8988T (cell line): ENCODE results near the gene ADD1.

Source experiments
- DNase-seq: peaks from one replicate; pipeline ENCODE4 v3.0.0; 2011

The ADD1 gene

DNA sequence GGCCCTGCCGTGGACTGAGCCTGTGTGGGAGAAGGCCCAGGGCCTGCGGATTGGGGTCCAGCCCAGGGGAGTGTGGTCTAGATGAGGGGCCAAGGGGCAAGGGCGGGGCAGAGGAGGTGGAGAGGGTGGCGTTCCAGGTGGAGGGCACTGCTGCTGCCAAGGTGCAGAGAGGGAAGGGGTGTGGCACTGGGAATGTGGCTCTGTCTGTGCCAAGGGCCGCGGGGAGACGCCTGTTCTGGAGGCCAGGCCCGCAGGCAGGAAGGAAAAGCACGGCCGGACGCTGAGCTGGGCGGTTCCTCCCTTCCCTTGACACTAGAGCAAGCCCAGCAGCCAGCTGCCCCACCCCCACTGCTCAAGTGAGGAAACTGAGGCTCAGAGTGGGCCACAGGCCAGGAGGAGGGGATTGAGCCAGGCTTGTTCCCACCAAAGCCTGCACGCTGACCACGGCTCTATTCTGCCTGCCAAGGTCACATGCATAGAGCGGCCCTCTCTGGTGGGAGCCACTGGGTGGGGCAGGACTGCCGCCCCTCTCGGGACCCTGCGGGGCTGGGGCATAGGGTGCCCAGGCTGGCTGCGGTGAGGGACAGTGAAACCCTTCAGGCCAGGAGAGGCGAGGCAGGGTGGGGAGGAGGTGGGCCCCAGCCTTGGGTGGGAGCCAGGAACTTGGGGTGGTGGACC lies 37.8 kb upstream of the ADD1 start:
- DNase-seq = no peak

DNA sequence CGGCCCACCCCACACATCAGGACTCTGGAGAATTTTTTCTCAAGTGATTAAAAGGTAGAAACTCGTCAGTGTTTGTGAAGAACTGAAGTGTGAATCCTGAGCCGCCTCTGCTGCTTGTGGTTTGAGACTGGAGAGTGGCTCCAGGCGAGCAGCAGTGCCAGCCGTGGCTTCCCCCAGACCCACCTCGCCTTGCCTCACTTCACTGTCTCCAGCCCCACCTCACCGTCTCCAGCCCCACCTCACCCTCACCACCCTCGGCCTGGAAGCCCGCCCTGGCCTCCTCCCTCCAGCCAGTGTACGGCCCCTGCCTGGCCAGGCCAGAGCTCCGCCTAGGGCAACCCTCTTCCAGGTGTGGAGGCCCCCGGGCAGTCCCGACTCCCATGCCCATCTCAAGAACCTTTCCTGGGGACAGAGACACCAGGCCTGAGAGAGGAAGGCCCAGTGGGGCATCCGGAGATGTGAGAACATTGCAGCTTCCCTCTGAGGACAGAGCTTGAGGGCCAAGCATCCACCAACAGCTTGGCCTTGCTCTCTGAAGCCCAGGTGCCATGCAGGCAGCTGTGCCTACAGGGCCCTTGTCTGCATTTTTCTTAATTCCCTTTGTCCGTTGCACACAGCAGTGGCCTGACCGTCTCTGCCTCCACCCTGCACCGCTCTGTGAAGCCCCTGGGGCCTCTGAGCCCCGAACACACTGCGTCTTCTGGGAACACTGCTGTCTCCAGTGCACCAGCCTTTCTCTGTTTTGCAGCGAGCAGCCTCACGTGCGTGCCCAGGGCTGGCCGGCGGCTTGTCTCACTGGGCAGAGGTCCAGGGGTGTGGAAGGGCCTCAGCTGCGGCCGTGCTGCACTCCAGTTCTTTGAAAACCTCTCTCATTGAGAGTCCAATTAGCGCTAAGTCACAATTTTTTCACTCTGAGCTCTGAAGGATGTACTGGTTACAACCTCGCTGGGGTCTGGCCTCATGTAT lies 37.0 kb upstream of the ADD1 start:
- no peak for DNase-seq

DNA sequence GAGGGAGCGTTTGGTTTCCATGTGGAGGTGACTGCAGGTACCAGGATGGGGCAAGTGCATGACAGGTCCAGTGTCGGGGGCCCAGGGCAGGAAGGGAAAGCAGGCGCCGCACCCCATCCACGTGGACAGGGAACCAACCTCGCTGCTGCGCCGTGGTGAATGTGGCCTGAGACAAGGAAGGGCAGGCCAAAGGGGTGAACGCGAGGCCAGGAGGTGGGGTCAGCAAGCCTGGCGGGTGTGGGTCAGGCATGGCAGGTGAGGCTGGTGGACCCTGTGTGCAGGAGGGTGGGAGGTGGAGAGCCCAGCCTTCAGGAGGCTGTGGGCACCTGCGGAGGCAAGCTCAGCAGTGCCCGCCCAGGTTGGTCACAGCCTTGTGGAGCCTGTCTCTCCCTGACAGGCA lies 36.1 kb upstream of the ADD1 start:
- no peak for DNase-seq

DNA sequence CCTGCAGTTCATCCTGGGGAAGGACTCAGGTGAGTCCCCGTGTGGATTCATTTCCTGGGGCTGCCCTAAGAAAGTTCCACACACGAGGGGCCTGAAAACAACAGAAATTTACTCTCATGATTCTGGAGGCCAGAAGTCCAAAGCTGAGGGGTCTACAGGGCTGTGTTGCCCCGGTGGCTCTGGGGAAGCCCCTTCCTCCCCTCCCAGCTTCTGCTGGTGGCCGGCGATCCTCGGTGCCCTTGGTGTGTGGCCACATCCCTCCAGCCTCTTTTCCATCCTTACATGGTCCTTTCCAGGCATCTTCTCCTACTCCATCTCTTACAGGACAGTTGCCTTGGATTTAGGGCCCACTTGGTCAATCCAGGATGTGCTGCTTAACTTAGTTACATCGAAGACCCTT lies 35.6 kb upstream of the ADD1 start:
- DNase-seq = no peak

DNA sequence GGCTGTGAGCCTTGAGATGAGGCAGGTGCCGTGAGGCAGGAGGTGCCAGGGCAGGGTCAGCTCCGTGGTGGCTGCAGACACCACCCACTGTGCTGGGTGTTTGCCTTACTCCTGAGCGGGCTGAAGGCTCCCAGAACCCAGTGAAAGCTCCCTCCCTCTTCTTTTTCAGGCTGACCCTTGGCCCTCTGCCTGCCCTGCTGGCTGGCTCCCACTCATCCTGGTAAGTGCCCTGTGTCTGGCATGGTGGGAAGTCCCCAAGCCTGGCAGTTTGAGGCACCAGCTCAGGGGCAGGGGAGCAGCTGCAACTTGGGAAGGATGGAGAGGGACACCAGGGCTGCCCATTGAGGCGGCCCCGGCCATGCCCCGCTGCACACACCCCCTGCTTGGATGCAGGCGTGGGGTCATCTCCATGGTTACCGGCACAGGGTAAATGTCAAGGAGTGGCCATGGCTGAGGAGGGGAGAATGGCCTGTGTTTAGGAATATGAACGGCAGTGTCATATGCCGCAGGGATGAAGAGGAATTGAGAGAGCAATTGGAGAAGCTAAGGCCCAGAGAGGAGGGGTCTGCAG lies 33.9 kb upstream of the ADD1 start:
- no peak for DNase-seq

DNA sequence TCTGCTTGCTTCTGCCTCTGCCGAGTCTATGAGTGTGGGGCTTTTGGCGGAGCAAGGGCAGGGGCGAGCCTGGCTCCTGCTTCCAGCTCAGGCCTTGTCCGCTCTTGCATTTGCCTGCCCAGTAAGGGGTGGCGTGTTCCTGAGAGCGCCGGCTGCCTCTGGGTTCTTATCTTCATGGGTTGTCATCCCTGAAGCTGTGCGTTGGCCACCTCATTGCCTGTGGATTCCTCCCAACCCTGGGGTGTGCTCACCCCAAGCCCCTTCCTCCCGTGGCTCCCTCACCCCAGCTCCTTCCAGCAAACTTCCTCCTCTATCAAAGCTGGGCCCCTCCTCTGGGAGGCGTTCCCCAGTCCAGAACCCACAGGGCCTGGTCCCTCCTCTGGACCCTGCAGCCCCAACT lies 33.3 kb upstream of the ADD1 start:
- no peak for DNase-seq

DNA sequence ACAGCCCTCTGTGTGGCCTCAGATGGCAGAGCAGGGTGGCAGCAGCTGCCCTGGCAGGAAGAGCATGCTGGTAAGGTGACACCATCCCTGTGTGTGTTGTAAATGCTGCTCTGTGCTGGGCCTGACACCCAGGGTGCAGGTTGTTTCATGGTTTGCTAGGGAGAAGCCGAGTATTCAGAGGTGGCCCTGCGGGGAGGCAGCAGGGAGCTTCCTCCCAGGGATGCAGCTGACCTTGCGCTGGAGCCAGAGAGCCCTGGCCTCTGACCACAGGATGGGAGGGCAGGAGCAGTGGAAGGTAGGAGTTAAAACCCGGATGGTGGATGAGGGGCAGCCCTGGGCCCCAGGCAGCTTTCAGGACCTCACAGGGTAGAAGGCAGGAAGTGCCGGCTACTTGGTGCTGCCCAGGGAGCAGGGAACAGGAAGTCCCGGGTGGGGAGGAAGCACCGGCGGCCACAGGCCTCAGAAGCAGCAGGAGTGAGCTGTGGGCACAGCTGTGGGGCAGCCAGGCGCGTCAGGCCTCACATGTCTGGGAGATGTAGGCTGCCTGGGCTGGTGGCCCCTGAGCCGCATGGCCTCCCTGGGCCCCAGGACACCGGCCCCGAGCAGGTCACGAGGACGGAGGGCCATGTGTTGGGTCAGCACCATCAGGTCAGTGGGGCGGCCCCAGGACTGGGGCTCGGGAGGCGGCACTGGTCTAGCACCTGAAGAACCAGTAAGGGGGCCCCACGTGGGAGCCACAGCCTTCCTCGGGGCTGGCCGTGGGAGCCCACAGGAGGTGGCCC lies 31.6 kb upstream of the ADD1 start:
- peak; percentile 72 for DNase-seq

DNA sequence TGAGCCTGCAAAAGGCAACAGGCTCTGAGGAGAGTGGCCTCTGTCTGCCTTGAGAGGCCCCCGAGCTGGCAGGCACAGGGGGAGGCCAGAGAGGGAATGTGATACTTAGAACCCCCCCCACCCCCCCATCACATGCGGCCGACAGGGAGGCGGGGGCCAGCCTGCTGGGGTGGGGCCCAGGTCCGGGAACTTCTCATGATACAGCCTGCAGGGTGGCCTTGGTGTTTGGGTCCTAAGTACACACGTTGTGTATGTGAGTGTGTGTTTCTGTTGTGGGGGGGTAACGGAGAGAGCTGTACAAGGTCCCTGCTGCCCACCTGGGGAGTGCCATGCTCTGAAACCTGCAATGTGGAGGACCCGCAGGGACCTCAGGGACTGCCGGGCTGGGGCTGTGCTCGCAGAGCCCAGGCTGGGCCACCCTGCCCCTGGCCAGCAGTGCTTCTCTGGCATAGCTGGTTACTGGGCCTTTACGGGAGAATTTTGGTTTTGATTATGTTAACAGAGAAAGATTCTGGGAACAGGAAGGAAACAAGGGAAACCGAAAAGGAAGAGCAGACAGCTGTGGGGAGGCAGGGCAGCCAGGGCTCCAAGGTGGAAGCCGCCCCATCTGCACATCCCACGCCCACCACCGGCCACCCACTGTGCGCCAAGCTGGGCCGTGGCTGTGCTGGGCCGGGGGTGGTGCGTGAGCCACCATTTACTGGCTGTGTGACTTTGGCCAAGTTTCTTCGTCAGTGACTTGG lies 30.9 kb upstream of the ADD1 start:
- no peak for DNase-seq

DNA sequence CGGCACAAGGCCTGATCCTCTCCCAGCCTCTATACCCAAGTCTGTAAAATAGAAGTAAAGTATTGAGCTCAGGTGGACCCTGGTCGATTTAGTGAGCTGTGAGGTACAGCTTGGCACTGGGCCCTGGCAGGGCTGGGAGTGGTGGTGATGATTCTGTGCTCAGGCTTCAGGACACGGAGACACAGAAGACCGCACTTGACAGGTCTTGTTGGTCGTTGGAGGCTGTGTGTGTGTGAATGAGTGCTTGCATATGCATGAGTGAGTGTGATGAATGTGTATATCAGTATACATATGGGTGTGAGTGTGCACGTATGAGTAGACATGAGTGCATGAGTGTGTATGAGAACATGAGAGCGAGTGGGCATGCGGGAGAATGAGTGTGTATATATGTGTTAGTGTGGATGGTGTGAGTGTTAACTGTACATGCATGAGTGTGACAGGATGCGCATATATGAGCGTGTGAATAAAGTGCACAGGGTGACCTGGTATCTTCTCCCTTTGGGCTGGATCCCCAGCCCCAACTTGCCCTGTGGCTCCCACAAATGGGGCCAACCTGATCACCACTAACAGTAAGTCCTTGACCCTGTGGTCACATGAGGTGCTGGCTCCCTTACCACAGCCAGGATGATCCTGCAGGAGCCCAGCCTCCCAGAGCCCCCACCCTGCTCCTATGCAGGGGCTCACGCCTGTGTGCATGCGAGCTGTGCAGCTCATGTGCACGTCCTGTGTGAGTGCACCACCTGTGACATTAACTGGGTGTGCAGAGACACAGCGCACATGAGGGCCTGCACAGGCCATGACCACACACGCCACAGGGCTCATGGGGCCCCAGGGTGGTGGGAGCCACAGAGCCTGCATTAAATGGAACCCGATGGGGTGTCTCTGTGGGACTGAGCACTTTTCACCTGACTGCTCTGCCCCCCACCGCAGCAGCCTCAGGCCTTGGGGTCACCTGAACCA lies 29.9 kb upstream of the ADD1 start:
- DNase-seq = no peak

DNA sequence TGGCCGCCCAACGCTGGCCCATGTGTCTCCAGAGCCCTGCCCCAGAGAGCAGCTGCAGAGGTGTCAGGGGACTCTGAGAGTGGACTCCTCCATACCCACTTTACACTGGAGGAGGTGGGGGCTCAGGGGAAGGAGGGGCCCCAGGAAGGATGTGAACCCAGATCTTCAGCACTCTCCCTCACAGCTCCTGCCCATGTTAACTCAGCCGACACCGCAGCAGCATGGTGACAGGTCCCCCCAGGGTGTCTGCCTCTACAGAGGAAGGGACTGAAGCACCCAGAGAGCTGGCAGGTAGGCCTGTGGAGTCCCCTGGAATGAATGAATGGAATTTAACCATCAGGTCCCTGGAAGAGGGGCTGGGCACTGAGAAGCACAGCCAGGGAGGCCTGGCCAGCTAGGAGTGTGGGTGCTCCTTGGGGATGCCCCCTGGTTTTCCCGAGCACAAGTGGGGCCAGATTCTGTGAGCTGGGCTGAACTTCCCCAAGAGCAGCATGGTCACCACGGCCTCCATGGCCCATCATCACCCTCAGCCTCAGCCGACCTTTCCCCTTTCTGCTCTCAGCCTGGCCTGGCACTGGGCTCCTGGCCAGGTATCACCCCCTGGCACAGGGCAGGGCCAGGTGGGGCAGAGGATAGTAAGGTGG lies 28.9 kb upstream of the ADD1 start:
- DNase-seq = no peak

DNA sequence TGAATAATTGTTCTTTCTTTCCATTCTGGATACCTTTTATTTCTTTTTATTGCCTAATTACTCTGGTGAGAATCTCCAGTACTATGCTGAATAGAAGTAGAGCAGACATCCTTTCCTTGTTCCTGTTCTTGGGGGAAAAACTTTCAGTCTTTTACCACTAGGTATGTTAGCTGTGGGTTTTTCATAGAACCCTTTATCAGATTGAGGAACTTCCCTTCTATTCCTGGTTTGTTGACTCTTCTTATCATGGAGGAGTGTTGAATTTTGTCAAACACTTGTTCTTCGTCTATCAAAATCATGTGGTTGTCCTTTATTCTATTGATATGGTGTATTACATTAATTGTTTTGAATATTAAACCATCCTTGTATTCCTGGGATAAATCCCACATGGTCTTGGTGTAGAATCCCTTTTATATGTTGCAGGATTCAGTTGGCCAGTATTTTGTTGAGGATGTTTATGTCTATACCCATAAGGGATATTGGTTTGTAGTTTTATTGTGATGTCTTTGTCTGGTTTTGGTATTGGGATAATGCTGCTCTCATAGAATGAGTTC lies 27.2 kb upstream of the ADD1 start:
- no peak for DNase-seq

DNA sequence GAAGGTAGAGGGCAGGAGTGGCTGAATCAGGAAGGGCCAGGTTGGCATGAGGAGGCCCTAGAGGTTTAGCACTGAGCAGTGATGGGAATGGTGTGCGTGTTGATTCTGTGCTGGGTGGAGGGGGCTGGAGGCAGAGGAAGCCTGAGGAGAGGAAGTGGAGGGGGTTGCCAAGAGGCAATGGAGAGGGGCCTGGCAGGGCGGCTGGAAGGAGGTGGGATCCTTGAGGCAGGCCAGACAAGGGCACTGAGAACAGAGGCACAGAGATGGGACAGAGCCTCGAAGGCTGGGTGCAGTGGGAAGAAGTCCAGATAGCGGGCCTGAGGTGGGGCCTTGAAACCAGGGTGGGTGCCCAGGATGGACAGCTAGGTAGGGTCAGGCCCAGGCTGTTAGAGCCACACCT lies 26.5 kb upstream of the ADD1 start:
- no peak for DNase-seq

DNA sequence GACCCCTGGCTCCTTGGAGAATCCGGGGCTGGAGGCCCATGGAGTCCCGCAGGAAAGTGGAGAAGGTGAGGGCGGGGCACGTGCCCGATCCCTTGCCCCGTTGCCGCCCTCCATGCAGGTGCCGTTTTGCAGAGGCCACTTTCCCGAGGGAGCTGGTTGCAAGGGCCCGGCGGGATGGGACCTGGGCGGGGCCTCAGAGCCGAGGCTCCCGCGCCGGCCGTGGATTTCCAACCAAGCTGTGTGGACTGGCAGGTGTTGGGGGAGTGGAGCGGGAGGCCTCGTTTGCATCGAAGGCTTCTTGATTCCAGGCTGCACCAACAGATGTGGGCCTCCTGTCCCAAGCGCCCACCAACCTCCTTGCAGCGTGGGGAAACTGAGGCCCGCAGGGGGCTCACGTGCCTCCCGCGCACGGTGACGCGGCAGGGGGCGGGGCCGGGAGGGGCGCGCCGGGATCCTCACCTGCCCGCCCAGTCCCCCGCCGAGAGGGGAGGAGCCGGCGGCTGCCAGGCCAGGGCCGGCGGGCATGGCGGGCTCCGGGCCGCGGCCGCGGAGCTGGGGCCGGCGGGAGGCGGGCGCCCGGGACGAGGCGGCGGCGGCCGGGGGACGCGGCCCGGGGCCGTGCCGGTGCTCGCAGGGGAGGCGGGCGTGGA lies 25.8 kb upstream of the ADD1 start:
- peak; percentile 94 for DNase-seq

DNA sequence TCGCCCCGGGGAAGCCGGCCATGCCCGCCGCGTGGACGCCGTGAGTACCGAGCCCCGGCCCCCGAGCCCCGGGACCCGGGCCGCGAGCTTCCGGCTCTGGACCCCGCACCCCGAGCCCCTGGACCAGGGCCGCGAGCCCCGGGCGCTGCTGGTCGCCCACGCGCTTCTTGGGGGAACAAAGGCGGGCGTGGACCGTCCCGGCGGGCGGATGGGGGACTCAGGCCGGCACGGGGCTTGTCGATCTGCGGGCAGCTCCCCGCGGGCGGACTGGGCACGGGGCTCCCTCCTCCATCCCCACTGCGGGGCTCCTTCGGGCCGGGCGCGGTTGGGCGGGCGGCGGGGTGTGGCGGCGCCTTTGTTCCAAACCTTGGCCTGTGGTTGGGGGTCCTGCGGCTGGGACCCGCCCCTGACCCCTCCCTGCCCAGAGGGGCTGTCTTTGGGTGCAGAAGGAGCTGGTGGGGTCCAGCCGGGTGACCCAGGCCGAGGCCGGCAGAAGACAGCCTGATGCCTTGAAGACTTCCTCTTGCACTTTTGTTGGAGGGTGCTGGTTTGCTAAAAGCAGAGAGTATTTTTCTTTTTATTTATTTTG lies 25.2 kb upstream of the ADD1 start:
- peak; percentile 66 for DNase-seq

DNA sequence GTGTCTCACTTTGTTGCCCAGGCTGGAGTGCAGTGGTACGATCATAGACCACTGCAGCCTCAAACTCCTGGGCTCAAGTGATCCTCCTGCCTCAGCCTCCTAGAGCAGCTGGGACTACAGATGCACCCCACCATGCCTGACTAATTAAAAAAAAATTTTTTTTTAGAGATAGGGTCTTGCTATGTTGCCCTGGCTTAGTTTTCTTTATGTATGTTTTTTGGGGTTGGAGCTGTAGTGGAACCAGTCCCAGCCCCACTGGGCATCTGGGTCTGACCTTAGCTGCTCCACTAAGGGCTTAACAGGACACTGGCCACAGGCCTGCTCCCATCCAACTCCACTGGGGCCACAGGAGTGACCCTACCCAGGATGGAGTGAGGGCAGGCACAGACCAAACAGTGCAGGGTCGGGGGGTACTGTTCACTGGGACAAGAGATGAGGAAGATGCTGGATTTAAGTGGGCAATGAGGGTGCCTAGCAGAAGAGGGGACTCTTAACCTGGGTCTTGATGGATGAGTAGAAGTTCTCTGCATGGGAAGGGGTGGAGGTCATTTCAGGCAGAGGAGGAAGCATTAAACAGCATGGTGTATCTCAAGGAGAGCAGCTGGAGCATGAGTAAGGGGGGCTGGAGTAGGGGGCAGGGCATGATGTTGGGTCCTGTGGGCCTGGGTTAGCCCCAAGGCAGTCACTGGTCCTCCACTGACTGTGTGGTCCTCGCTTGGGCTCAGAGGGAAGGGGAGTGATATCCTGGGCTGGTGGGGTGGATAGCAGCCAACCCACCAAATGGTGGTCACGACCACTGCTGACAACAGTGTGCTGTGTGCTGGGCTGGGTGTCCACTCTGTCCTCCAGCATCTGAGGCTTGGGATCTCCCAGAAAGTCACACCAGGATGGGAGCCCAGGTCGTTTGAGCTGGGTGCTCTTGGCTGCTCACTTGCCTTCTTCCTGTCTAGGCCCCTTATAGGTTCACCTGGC lies 24.1 kb upstream of the ADD1 start:
- no peak for DNase-seq

DNA sequence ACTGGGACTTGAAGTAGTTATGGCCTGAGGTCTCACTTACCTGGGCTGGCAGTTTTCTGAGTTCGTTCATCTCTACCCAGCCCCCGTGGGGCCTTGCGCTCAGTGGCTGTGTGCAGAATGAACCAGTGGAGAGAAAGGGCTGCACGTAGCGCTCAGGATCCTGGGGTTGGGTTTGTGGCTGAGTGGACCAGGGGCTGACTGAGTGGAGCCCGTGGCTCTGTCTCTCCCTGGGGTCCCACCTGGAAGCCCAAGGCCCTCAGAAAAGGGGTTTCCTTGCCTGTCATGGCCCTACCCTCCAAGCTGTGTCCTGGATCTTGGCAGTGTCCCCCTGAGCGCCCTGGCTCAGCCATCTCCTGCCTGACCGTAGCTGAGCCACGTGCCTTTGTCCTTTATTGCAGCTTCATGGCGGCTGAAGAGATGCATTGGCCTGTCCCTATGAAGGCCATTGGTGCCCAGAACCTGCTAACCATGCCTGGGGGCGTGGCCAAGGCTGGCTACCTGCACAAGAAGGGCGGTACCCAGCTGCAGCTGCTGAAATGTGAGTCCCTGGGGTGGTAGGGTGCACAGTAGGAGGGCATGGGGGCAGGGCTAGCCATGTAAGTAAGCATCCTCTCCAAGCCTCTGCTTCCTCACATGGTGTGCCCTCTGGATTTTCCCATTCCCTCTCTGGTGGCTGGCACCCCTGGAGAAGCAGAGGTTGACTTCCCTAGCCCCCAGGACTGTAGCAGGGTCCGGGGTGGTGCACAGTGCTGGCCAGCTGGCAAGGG lies 23.2 kb upstream of the ADD1 start:
- no peak for DNase-seq
